ENCODE measurements around the gene SLC7A10.
"Not testable (repeated sequence)": the region's sequence is repeated elsewhere in the genome, so short reads cannot be mapped to it uniquely, and the experiment has no call there.

Gene SLC7A10

DNA sequence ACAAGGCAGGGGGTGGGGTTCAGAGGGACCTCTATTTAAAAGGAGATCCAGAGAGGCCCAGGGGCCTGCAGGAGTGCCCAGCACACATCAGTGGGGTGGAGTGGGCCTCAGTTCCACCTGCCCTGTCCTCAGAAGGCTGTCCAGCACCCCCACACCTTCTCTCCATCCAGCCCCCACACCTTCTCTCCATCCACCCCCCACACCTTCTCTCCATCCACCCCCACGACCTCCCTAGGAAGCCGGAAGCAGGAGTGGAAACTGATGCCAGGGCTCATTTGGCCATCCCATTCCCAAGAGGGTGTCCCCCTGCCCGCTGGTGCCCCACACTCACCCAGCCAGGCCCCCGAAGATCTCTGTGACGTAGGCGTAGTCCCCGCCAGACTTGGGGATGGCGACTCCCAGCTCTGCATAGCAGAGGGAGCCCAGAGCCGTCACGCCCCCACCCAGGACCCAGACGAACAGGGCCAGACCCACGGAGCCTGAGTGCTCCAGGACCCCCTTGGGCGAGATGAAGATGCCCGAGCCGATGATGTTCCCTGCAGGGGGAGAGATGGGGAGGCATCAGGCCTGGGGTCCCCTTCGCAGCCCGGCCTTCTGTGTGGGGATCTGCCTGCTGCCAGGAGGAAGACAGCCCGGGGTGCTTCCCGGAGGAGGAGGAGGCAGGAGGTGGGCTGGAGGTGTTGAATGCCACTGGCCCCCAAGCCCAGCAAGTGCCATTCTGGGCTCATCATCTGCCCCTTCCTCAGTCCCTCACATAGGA is 10.0 kb downstream of the SLC7A10 start:
- no peak for DNase-seq

DNA sequence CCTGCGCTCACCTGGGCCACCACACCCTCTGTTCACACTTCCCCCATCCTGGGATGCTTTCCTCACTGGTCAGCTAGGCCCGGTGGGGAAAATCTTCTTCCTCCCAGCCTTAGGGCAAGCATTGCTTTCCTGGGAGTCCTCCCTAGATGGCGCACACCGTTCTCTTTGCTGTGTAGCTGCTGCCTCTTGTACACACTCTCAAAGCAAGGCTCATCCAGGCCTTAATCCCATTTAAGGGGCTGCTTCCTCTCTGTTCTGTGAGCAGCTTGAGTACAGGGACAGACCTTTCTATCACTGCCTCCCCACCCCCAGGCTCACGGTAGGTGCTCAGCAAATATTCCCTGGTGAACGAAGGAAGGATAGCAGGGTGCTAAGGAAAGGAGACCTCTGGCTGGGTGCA is 11.1 kb downstream of the SLC7A10 start:
- DNase-seq = no peak

- DNase-seq = no peak
Observed at GRCh38 chr19:33212436-33213172, 13.0 kb downstream of the SLC7A10 start.

DNA sequence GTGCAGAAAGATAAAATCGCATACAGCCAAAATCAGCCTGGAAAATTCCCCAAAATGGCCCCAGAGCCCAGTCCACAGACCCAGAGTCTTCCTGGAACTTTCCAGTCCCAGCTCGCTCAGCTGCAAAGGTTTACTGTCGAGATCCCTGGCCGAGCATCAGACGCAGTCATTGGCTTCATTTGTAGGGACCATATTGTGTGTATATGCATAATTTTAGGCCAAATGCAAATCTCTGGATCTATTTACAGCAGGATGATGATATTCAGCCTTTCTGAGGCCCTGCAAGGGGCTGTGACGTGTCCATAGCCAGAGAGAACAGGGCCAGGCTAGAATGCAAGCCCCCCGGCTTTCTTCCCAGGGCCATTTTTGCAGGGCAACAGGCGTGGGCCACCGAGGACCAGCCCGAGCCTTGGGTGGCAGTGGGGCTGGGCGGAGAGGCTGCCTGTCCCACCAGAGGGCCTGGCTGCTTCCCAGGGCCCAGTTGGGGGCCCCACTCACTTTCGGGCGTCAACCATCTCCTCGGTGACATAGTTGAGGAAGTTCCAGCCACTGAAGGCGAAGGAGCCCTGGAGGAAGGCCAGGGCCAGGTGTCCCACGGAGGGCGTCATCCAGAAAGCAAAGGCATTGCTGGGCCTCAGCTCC is 13.7 kb downstream of the SLC7A10 start:
- DNase-seq = no peak

- DNase-seq = no peak
Observed at GRCh38 chr19:33210266-33210940, 15.2 kb downstream of the SLC7A10 start.

DNA sequence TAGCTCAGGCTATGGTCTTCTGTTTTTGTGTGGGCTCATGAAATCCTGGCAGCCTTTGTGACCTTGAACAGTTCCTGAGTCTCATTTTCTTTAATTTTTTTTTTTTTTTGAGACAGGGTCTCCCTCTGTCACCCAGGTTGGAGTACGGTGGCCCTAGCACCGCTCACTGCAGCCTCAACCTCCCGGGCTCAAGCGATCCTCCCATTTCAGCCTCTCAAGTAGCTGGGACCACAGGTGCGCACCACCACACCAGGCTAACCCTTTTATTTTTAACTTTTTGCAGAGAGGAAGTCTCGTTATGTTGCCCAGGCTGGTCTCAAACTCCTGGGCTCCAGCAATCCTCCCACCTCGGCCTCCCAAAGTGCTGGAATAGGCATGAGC is 15.8 kb downstream of the SLC7A10 start:
- not testable (repeated sequence) for DNase-seq

DNA sequence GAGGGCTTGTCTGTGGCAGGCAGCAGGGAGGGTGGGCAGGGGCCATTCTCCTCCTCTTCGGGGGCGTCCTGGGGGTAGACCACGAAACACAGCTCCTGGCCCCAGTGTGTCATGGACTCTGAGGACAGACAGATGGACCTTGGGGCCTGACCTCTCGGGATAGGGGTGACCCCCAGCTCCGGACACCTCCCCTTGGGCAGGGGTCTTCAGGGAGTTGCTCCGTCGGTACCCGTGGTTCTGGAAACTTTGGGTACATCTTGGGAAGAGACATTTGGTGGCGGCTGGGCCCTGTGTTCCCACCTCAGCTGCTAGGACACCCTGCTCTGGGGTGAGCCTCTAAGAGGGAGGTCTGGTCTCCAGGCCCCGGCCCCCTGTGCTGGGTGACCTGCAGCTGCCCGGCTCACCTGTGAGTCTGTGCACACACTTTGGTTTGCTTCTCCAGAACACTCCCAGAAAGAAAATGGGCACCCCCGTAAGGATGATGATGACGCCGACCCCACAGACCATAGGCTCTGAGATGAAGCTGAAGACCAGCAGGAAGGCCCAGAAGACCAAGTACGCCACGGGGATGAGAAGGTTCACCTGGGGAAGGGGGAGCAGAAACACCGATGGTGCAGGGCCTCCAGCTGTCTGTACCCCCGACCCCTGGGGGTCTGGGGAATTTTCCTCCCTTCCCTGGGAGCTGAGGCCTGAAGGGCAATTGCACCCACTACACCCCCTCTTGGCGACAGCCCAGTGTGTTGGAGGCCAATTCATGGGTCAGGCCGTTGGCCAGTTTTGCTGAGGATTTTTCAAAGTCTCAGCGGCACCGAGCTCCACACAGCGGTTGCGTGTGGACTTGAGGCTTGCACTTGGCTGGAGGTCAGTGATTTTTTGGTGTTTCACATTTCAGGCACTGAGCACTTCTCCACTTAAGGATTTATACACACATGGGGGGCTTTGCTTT is 16.5 kb downstream of the SLC7A10 start:
- no peak for DNase-seq

DNA sequence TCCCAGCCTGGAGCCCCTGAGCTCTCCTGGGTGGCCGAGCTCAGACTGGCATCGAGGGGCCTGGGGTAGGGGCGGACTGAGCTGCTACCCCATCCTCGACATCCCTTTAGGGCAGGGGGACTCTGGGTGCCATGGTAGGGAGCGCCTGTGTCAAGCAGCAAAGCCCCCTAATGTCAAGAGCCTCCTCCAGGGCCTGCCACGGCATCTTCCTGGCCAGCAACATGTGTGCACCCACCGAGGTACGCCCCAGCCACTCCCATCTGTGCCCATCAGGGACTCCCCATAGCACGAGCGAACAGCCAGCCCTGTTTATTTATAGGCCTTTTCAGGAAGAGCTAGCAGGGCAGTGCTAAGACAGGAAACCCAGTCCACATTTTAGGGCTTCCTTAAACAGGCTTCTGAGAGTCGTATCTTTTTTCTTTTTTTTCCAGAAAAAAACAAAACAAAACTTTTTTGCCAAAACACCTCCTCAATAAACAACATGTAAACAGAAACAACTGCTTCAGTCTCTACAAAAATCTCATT is 17.2 kb downstream of the SLC7A10 start:
- no peak for DNase-seq

- no peak for DNase-seq
Observed at GRCh38 chr19:33207903-33208302, 17.7 kb downstream of the SLC7A10 start.

DNA sequence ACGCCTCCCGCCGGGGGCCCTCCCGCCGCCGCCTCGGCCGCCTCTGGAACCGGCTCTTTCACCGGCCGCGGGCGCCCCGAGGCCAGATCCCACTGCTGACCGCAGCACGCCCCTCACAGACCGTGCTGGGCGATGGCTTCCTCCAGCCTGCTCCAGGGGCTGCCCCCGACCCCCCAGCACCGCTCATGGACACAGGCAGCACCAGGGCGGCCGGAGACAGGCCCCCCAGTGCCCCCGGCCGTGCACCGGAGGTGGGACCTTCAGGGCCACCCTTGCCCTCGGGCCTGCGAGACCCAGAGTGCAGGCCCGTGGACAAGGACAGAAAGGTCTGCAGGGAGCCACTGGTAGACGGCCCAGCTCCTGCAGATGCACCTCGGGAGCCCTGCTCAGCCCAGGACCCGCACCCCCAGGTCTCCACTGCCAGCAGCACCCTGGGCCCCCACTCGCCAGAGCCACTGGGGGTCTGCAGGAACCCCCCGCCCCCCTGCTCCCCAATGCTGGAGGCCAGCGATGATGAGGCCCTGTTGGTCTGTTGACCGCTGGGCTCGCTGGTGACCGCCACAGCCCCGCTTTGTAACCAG is 18.5 kb downstream of the SLC7A10 start:
- no peak for DNase-seq

GRCh38 chr19:33206261-33207039 is 19.2 kb downstream of the SLC7A10 start:
- no peak for DNase-seq

- DNase-seq = no peak
Observed at GRCh38 chr19:33205531-33206260, 20.0 kb downstream of the SLC7A10 start.

GRCh38 chr19:33205110-33205509 is 20.5 kb downstream of the SLC7A10 start:
- no peak for DNase-seq

DNA sequence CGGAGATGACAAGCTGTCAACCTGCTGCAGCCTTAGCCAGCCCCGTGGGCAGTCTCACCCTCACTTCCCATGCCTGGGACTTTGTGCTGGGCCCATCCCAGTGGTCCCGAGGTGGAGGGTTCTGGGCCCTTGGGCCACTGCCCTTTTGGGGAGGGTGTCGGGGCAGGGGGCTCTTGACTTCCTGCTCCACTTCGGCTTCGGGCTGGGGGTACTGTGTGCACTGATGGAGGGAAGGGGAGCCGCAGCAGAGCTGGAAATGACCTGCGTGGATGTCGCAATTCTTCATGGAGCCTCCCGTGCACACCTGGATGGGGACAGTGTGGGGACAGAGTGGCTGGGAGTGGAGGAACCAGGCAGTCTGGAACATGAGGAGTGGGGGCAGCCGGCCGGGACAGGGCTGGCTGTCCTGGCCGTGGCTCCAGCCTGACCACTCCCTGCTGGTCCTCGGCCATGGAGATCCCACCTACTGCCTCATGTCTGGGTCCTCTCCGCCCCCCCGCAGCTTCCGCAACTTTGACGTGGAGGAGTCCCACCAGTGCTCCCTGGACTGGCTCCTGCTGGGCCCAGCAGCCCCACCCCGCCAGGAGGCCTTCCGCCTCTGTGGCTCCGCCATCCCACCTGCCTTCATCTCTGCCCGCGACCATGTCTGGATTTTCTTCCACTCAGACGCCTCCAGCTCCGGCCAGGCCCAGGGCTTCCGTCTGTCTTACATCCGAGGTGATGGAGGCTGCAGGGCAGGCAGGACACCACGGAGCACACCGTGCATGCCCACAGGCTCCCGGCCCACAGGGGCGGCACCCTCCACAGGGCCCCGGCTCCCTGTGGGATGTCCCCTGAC is 21.3 kb downstream of the SLC7A10 start:
- DNase-seq = no peak

DNA sequence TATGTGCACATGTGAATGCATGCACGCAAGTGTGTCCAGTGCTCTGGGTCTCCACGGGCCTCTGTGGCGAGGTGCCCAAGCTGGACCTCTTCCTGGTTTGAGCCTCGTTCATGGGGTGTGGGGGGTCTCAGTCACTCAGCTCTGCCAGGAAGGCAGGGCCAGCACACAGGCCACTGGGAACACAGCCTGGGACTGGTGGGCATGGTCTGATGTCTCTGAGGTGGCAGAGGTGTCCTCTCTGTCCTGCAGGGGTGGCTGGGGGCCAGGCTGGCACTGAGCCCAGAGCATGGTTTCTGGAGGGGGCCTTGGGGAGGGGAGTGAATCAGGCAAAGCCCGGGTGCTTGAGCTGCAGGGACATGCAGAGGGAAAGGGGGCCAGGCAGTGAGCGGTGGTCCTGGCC is 22.1 kb downstream of the SLC7A10 start:
- DNase-seq = no peak

DNA sequence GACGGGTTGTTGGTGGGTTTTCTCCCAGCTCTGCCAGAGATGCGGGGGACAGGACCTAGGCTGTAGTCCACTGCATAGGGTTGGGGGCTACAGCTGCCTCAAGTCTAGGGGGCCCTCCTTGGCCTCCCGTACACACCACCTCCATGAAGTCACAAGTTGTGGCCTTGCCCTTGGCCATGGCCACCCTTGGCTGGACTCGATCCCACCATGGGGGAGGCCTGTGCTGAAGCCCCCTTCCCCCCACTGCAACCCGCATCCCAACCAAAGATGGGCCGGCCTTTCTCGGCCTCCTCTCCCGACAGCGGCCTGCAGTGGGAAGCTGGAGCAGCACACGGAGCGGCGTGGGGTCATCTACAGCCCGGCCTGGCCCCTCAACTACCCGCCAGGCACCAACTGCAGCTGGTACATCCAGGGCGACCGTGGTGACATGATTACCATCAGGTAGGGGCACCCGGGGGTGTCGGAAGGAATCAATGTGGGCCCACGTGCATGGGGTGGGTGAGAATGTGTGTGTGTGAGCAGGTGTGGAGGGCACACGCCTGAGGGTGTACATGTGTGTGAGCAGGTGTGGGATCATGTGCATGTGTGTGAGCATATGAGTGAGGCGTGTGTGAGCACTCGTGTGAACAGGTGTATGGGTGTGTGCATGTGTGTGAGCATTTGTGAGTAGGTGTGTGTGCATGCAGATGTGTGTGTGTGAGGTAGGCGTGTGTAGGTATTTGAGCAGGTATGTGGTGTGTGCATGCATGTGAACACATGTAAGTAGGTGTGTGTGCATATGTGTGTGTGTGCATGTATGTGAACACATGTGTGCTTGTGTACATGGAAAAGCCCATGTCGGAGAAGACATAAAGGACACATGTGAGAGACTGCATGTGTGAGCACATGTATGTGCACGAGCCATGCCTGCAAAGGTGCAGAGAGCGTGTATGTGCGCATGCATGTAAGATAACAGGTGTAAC is 22.8 kb downstream of the SLC7A10 start:
- no peak for DNase-seq

DNA sequence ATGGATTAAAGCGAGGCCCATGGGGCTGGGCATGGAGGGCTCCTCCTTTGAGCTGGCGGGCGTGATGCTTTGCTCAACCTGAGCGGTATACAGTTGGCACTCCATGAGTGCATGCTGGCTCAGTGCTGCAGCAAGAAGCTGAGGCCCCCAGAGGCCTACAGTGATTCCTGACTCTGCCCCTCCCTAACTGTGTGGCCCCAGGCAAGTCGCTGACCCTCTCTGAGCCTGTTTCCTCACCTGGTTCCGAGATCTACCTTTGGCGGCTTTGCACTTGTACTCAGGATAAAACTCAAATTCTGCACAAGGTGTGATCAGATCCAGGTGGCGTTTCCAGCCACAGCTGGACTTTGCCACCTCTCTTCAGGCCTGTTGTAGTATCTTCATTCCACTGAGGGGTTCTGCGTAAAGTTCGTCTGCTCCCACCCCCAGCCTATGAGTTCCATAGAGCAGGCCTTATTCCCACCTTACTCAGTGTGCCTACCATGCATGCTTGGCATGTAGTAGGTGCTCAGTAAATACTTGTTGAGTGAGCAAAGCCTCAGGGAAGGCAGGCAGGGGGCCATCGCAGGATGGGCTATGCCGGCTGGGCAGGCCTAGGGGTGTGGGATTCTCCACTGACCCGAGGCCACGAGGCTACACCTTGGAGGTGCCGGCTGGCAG is 23.6 kb downstream of the SLC7A10 start:
- no peak for DNase-seq

Data from CD4-positive, alpha-beta T cell treated with Interferon alpha-2 for 1 hour (primary cell).